A549 (cell line): ENCODE measurements around the gene NR2E3. TPM values are rescaled to one million over a fixed set of nuclear protein-coding genes. Genes with fewer than 3 reads are reported as not detected.

ENCODE experiments used
- ATAC-seq, 2 experiments: fragments of 200-7000 bp in 1 of 2; fragments of >200 bp in 1 of 2; cut with Nextera tagmentation in 1 of 2; cut with Tn5 transposase in 1 of 2; 3 replicates each; pipeline versions ENCODE4 v1.8.0 to v1.9.1; 2018 to 2020; ENCODE audit warnings: mild to moderate bottlenecking in 1 of 2, moderate library complexity in 1 of 2
- CTCF ChIA-PET: fragments of 300-600 bp; sonication (Branson Sonifier 250); formaldehyde crosslinking; extraction: SDS; loops from one replicate; lab custom pipeline; 2021; ENCODE audit warnings: antibody characterized with exemption, inconsistent platforms; lab: Yijun Ruan, JAX
- POLR2A ChIA-PET: fragments of 350-600 bp; formaldehyde crosslinking; extraction: SDS; loops from one replicate; lab custom pipeline; 2021; ENCODE audit warnings: antibody characterized with exemption, inconsistent platforms; lab: Yijun Ruan, JAX
- DNase-seq, 2 experiments: peaks; one replicate each; pipeline versions ENCODE4 v3.0.0 to v3.0.0-alpha.2; 2011 to 2016; ENCODE audit warnings: low read depth in 1 of 2, low spot score in 1 of 2
- FAIRE-seq: peaks from 2 replicates; lab custom pipeline; 2011; peaks lifted over from hg19 to GRCh38; lab: Jason Lieb, UNC
- H3K27ac ChIP-seq, 2 experiments: fragments of >200 bp; sonication (Bioruptor Twin); formaldehyde crosslinking; 3 replicates each; pipeline ENCODE4 v1.5.1; 2016 to 2017
- H3K4me1 ChIP-seq: fragments of >200 bp; sonication (Bioruptor Twin); formaldehyde crosslinking; 3 replicates; pipeline ENCODE4 v1.6.1; 2016
- H3K4me2 ChIP-seq: fragments of >200 bp; sonication (Bioruptor Twin); formaldehyde crosslinking; 3 replicates; pipeline ENCODE4 v1.6.1; 2016
- H3K4me3 ChIP-seq: fragments of >200 bp; sonication (Bioruptor Twin); formaldehyde crosslinking; 3 replicates; pipeline ENCODE4 v1.5.1; 2016
- H3K9me3 ChIP-seq: fragments of >200 bp; sonication (Bioruptor Twin); formaldehyde crosslinking; 3 replicates; pipeline ENCODE4 v1.6.1; 2016
- CBX2 ChIP-seq: fragments of 200-600 bp; sonication (generic); IDR thresholded peaks from 2 replicates; pipeline ENCODE4 v1.6.1; 2016; ENCODE audit warnings: low read depth, mild to moderate bottlenecking, borderline replicate concordance
- CHD2 ChIP-seq: fragments of 150-350 bp; IDR thresholded peaks from 2 replicates; pipeline ENCODE4 v1.6.1; 2014; ENCODE audit warnings: low read length; ENCODE audit not compliant: partially characterized antibody
- EP300 ChIP-seq, 2 experiments: fragments of >200 bp; sonication (Bioruptor Twin); formaldehyde crosslinking; IDR thresholded peaks; 2 replicates in 1 of 2; 3 replicates in 1 of 2; pipeline ENCODE4 v1.6.1; 2016 to 2017
- GATA3 ChIP-seq: IDR thresholded peaks from 2 replicates; pipeline ENCODE4 v1.6.1; 2012; ENCODE audit warnings: borderline replicate concordance
- HDAC2 ChIP-seq: fragments of 200-600 bp; sonication (generic); IDR thresholded peaks from 2 replicates; pipeline ENCODE4 v1.6.1; 2016
- HEYL ChIP-seq: fragments of 250-450 bp; sonication (Bioruptor Pico); IDR thresholded peaks from 2 replicates; pipeline ENCODE4 v1.8.0; 2021; ENCODE audit warnings: mild to moderate bottlenecking, moderate library complexity
- HOXB13 ChIP-seq: fragments of 250-450 bp; sonication (Bioruptor Pico); IDR thresholded peaks from 2 replicates; pipeline ENCODE4 v1.5.0; 2020; ENCODE audit warnings: low read depth, mild to moderate bottlenecking, moderate library complexity
- HOXB5 ChIP-seq: fragments of 250-450 bp; sonication (Bioruptor Pico); IDR thresholded peaks from 2 replicates; pipeline ENCODE4 v1.5.0; 2020; ENCODE audit warnings: mild to moderate bottlenecking, moderate library complexity
- JUN ChIP-seq, 2 experiments: fragments of >200 bp; sonication (Bioruptor Twin); formaldehyde crosslinking; IDR thresholded peaks; 2 replicates in 1 of 2; 3 replicates in 1 of 2; pipeline ENCODE4 v1.6.1; 2016 to 2017
- MAFK ChIP-seq: fragments of 450-650 bp; IDR thresholded peaks from 2 replicates; pipeline ENCODE4 v1.6.1; 2014; ENCODE audit not compliant: partially characterized antibody
- NR3C1 ChIP-seq: fragments of >200 bp; sonication (Bioruptor Twin); formaldehyde crosslinking; IDR thresholded peaks from 3 replicates; pipeline ENCODE4 v1.6.1; 2017
- PHF8 ChIP-seq: fragments of 200-600 bp; sonication (generic); IDR thresholded peaks from 2 replicates; pipeline ENCODE4 v1.6.1; 2016; ENCODE audit warnings: low read depth, mild to moderate bottlenecking, antibody characterized with exemption, moderate library complexity, borderline replicate concordance
- POLR2AphosphoS2 ChIP-seq: conservative IDR thresholded peaks from 2 replicates; pipeline ENCODE4 v1.6.1; 2012; ENCODE audit warnings: low read length, improper control_type of control experiment, inconsistent platforms
- SMC3 ChIP-seq: fragments of >200 bp; sonication (Bioruptor Twin); formaldehyde crosslinking; IDR thresholded peaks from 3 replicates; pipeline ENCODE4 v1.6.1; 2018; ENCODE audit warnings: inconsistent platforms
- SREBF2 ChIP-seq: fragments of 450-650 bp; IDR thresholded peaks from 2 replicates; pipeline ENCODE4 v1.6.1; 2014; ENCODE audit warnings: mild to moderate bottlenecking, moderate library complexity
- ZFP36 ChIP-seq: fragments of 450-650 bp; IDR thresholded peaks from 2 replicates; pipeline ENCODE4 v1.6.1; 2014; ENCODE audit warnings: borderline replicate concordance; ENCODE audit not compliant: partially characterized antibody
- ZNF302 ChIP-seq: fragments of 250-450 bp; sonication (Bioruptor Pico); IDR thresholded peaks from 2 replicates; pipeline ENCODE4 v1.9.0; 2021; ENCODE audit warnings: inconsistent platforms, mild to moderate bottlenecking, moderate library complexity
- WGBS: methylation state at CpG from one replicate; pipeline ENCODE4 v1.1.6; 2017; ENCODE audit errors: missing lambda C conversion rate; 5-methylcytosine and 5-hydroxymethylcytosine counted together
- polyA plus RNA-seq, 4 experiments: library from polyadenylated mRNA; depleted of rRNA in 3 of 4; stranded (reverse); fragments of >200 nt; fragmentation: RNase III in 1 of 4; extraction: RNeasy Plus Mini Kit Qiagen cat#74134 plus additional on column Dnase treatment in 1 of 4; gene quantifications; 2 replicates in 3 of 4; 3 replicates in 1 of 4; pipeline ENCODE4 v1.2.3, GENCODE V29; 2011 to 2017
- TF ChIP-seq, protein P1 (sequence below): IDR thresholded peaks from 2 replicates; pipeline ENCODE4 v1.6.1; 2012; ENCODE audit warnings: low read depth, borderline replicate concordance
- TF ChIP-seq, protein P2 (sequence below): IDR thresholded peaks from 2 replicates; pipeline ENCODE4 v1.6.1; 2012
- TF ChIP-seq, protein P3 (sequence below): fragments of 150-350 bp; IDR thresholded peaks from 2 replicates; pipeline ENCODE4 v1.6.1; 2014; ENCODE audit warnings: low read depth, mild to moderate bottlenecking, low read length

Gene NR2E3
- polyA plus RNA-seq, 2 of the 4 experiments (the other 2 are of a cell fraction), result 0.13 to 0.79 TPM

DNA sequence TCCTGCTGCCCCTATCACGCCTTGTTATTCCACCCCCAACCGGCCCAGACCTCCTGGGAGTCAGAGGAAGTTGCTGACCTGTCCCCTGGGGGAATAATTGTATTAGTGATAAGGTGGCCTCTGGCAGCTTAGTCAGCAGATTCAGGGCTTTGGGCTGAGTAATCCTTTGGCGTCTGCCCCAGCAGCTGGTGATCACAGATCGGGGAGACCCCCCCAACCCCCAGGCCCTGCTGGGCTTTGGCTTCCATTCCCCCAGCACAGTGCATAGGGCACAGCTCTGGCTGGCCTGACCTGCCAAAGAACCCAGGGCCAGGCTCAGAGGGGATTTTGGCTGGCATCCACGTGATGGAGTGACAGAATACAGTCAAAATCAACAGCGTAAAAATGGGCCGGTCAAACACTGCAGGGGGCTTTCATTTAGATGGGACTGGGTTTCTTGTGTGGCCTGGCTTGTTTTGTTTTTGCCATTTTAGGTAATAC is 3.9 kb upstream of the NR2E3 start:
- DNase-seq (peak in 1 of 2 experiments; percentile 49), FAIRE-seq (no peak), ATAC-seq (peak in 1 of 2 experiments; percentile 30; a peak in 3 of 6 replicates)
- Histone ChIP-seq H3K27ac (peak overlapping the region; percentile 77 to 84), H3K4me2 (peak overlapping the region; percentile 14), H3K4me3 (no peak overlapping the region), H3K9me3 (no peaks in the 10 kb centered on the region), H3K4me1 (peaks cover 48% of the 10 kb centered on the region)
- WGBS, result 30% methylated on average over 7 of the region's 7 CpGs
- POLR2A ChIA-PET, result no interaction called here
- CTCF ChIA-PET, result interaction anchor here (1.2 to 13.3 kb wide), 5 partner anchors 26 to 365 kb away, joined by 3 to 522 read pairs (median 6); no protein-coding TSS in a partner anchor
- peak in 1 of 2 experiments; percentile 34; a peak in 1 of 5 replicates for TF ChIP-seq JUN (IDR thresholded peaks at IDR 0.05)
- no peak for TF ChIP-seq HOXB5 (CRISPR knock-in tag)
- no peak for TF ChIP-seq POLR2AphosphoS2
- peak; percentile 42; the same call in 1 of the 2 replicates for TF ChIP-seq GATA3
- TF ChIP-seq, protein P1, sequence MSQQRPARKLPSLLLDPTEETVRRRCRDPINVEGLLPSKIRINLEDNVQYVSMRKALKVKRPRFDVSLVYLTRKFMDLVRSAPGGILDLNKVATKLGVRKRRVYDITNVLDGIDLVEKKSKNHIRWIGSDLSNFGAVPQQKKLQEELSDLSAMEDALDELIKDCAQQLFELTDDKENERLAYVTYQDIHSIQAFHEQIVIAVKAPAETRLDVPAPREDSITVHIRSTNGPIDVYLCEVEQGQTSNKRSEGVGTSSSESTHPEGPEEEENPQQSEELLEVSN, result no peak
- TF ChIP-seq, protein P2, sequence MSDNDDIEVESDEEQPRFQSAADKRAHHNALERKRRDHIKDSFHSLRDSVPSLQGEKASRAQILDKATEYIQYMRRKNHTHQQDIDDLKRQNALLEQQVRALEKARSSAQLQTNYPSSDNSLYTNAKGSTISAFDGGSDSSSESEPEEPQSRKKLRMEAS, result 0 out of 2 replicates have a peak, but pooled peaks have one; percentile 13
- peak in 1 of 2 experiments; percentile 38; a peak in 2 of 5 replicates for TF ChIP-seq EP300 (IDR thresholded peaks at IDR 0.05)
- TF ChIP-seq NR3C1, result no peak
- peak; percentile 97 for TF ChIP-seq MAFK
- TF ChIP-seq HOXB13 (CRISPR knock-in tag), result no peak

DNA sequence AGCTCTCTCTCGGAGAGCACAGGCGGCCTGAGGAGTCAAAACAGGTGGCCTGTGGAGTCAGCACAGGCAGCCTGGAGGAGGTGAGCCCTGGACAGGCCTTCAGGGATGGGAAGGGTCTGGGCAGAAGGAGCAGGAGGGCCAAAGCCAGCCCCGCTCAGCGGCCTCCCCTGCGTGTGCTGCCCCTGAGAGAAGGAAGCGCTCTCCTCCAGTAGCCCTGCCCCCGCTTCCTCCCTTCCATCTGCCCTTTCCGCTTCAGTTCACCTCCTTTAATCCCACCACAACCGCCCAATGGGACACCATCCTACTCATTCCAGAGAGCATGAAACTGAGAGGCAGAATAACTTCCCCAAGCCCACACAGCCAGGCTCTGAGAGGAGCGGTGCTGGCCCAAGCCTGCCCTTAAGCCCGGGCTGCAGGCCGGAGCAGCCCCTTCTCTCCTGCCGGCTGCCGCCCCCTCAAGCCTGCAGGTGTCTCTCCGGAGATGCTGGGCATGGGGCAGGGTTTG is 3.2 kb upstream of the NR2E3 start:
- H3K4me3 ChIP-seq, result no peak overlapping the region
- TF ChIP-seq HEYL (no peak), HDAC2 (no peak), PHF8 (no peak), ZFP36 (no peak), NR3C1 (no peak), MAFK (no peak), ZNF302 (no peak), SMC3 (no peak), CBX2 (no peak), CHD2 (no peak), GATA3 (no peak), SREBF2 (no peak)
- TF ChIP-seq, protein P3, sequence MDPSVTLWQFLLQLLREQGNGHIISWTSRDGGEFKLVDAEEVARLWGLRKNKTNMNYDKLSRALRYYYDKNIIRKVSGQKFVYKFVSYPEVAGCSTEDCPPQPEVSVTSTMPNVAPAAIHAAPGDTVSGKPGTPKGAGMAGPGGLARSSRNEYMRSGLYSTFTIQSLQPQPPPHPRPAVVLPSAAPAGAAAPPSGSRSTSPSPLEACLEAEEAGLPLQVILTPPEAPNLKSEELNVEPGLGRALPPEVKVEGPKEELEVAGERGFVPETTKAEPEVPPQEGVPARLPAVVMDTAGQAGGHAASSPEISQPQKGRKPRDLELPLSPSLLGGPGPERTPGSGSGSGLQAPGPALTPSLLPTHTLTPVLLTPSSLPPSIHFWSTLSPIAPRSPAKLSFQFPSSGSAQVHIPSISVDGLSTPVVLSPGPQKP, result no peak
- TF ChIP-seq, protein P1, result no peak
- WGBS, result 95% methylated on average over 15 of the region's 15 CpGs
- H3K4me2 ChIP-seq, result peak overlapping the region; percentile 14; the same call in 2 of the 3 replicates
- H3K9me3 ChIP-seq, result no peaks in the 10 kb centered on the region
- ATAC-seq (peak in 1 of 2 experiments; percentile 30; a peak in 3 of 6 replicates), DNase-seq (no peak), FAIRE-seq (no peak)
- POLR2A ChIA-PET, result no interaction called here
- CTCF ChIA-PET, result interaction anchor here (0.9 to 13.3 kb wide), 7 partner anchors 17 to 349 kb away, joined by 3 to 522 read pairs (median 4); no protein-coding TSS in a partner anchor
- H3K4me1 ChIP-seq, result peaks cover 45% of the 10 kb centered on the region
- peak overlapping the region; percentile 77 to 84 for H3K27ac ChIP-seq
